GM08714 (cell line): Measurements from ENCODE around the gene SRSF9.
A peak's percentile ranks its signal among the peaks of the same experiment; 100 is the strongest.
"Not testable (repeated sequence)": the region's sequence is repeated elsewhere in the genome, so short reads cannot be mapped to it uniquely, and the experiment has no call there.

Experiments
- H3K4me3 ChIP-seq: fragments of 200-500 bp; sonication (Bioruptor generic); 2 replicates; pipeline ENCODE4 v1.5.1; 2014; ENCODE audit warnings: mild to moderate bottlenecking, low read length, inconsistent platforms
- ZNF274 ChIP-seq: IDR thresholded peaks from 2 replicates; pipeline ENCODE4 v1.6.1; 2012; ENCODE audit warnings: mild to moderate bottlenecking, low read depth, low read length

SRSF9 gene

GRCh38 chr12:120468821-120469449, 613 bp downstream of the SRSF9 start:
- peak overlapping the region; percentile 77 for H3K4me3 ChIP-seq
- no peak for TF ChIP-seq ZNF274

DNA sequence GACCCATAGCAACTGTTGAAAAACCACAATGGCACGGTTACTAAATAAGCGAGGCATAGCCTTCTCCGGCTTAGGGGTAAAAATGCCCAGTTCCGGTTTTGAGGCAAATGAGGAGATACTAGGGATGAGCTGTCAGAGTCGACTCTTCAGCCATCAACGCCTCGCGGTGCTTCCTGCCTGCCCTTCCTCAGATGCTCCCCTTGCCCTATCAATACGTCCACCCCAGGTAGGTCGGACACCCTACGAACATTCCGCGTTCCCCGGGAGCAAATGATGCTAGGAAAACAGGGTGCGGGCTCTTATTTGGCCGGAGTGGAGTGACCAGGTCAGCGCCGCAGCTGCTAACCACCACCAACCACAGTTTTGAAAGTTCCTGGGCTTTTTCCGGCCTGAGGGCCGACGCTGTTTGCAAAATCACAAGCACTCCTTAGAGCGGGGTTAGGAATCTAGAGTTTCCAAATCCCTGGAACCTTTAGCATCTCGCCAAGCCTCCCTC, 1.2 kb downstream of the SRSF9 start:
- no peak for TF ChIP-seq ZNF274
- peak overlapping the region; percentile 77 for H3K4me3 ChIP-seq

DNA sequence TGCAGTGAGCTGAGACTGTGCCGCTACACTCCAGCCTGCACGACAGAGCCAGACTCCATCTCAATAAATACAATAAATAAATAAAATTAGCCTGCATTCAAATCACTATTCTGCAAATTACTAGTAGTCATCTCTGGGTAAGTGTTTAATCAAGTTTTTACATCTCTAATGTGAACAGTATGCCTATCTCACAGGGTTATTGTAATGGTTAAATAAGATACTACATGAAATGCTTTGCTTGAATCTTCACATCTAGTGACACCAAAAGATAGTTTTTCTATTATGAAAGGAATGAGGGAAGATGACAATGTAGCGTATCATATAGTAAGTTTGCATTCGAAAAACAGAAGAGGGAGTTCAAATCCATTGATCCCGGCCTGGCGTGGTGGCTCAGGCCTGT, 2.1 kb downstream of the SRSF9 start:
- no peak overlapping the region; the same call in 1 of the 2 replicates for H3K4me3 ChIP-seq
- TF ChIP-seq ZNF274, result no peak

- TF ChIP-seq ZNF274, result no peak
- H3K4me3 ChIP-seq, result no peak overlapping the region
Measured at GRCh38 chr12:120466560-120467315, 2.8 kb downstream of the SRSF9 start.

DNA sequence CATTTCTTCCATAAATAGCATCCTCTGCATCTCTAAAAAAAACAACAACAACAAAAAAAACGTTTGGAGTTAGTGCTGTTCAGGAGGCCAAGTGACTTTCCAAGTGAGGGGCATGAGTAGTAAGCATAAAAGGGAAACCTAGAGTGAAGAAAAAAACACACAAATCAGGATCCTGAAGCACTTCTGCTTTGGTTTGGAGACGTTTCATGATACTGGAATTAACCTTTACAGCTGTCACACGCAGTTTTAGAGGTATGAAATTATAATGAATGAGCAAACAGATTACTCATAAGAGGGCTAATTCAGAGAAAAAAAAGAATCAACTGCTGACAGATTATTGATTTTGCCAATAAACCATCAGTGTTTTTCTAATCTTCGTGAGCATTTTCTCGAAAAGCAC, 3.8 kb downstream of the SRSF9 start:
- no peak overlapping the region for H3K4me3 ChIP-seq
- no peak for TF ChIP-seq ZNF274

DNA sequence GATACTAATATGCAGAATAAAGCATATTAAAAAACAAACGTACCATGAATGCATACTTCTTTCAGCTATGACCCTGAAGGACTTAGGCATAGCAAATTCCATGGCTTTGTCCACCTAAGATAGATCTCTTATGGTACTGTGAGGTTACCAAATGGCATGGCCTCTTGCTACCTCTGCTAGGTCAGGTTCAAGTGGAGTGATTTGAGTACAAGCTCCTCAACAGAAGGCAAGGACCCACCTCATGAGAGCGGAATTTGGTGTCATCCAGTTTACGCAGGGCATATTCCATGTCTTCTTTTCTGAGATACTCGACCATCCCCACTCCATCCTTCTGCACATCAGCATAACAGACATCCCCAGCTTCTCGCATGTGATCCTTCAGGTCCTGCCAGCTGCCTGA, 5.8 kb downstream of the SRSF9 start:
- TF ChIP-seq ZNF274, result no peak

GRCh38 chr12:120462099-120462640, 7.4 kb downstream of the SRSF9 start:
- H3K4me3 ChIP-seq, result no peak overlapping the region
- no peak for TF ChIP-seq ZNF274

More for the DNA sequence above, 5.8 kb downstream of the SRSF9 start:
- H3K4me3 ChIP-seq, result no peak overlapping the region

DNA sequence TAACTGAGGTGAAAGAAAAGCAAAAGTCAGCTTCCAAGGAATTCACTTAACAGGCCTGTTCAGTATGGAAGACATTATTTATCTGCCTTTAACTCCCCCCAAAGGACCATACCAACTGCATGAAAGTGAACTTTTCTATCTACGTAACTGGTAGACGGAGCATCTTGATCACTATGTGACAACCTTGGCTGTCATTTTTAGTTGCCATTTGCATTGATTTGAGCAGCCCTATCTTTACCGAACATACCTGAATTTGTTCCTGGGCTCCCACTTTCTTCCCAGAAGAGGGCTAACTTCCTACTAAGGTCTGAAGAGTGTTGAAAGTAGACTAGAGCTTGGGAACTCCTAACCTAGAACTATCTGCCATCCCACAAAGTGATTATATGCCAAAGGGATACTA, 9.4 kb downstream of the SRSF9 start:
- no peak for TF ChIP-seq ZNF274
- H3K4me3 ChIP-seq, result no peak overlapping the region

- H3K4me3 ChIP-seq, result no peak overlapping the region
- TF ChIP-seq ZNF274, result no peak
Measured at GRCh38 chr12:120457133-120457532, 12.4 kb downstream of the SRSF9 start.

DNA sequence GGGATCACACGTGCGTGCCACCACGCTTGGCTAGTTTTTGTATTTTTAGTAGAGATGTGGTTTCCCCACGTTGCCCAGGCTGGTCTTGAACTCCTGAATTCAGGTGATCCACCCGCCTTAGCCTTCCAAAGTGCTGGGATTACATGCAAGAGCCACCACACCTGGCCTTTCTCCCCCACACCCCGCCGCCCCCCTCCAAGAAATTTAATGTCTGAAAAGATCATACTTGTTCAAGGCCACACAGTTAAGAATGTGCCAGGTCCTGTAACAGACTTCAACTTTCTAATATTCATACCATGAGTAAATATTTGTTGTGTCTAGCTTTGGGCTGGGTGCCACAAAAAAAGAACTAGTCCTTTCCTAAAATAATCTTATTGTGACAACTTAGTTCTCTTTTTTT, 14.2 kb downstream of the SRSF9 start:
- TF ChIP-seq ZNF274, result no peak
- no peak overlapping the region for H3K4me3 ChIP-seq

DNA sequence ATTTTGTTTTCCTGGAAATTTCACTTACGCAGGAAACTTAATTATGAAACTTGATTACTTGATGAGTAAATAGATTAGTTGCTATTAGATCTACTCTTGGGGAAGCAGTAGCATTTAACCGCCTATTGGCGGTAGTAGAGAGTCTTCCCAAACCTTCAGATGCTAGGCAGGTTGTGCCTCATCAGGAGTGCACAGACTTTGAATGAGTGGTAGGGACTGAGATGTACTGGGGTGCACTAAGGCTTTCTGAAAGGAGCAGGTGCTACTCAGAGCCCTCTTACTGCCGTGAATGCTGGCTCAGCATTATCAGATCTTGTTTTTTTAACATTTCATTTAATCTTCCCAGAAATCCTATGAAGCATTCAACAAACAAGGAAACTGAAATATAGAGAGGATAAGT, 15.6 kb downstream of the SRSF9 start:
- TF ChIP-seq ZNF274, result no peak
- no peak overlapping the region for H3K4me3 ChIP-seq

DNA sequence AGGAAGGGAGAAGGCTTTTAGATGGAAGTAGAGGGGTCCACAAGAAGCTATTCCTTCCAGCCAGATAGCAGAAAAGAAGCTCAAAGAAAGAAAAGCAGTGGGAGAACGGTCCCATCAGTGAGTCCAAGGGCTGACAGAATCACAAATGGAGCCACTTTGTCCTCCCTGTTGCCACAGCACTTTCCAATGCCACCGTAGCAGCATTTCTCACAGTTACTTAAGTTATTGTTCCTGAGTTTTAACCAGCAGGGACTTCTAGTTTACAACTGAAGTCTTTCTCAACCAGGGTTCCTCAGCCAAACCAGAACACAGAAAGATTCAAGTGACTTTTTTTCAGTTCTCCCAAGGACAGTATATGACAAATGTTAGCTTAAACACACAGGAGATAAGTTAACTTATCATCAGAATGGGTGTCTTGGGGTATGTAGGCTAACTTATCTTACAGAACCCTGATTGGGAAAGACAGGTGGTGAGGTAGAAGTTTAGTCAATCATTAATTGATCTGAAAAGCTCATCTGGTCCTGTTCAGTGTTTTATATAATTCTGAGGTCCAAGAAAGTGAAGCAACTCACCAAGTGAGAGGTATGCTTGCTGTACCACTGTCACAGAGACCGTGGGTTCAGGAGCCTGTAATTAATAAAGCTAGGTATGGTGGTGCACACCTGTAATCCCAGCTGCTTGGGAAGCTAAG, 16.3 kb downstream of the SRSF9 start:
- H3K4me3 ChIP-seq, result no peak overlapping the region
- no peak for TF ChIP-seq ZNF274

DNA sequence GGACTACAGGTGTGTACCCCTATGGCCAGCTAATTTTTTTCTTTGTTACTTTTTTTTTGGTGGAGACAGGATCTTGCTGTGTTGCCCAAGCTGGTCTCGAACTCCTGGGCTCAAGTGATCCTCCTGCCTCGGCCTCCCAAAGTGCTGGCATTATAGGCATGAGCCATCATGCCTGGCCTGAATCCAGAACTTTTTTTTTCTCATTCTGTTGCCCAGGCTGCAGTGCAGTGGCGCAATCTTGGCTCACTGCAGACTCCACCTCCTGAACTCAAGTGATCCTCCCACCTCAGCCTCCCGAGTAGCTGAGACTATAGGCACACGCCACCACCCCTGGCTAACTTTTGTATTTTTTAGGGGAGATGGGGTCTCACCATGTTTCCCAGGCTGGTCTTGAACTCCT, 17.0 kb downstream of the SRSF9 start:
- not testable (repeated sequence) for H3K4me3 ChIP-seq

- H3K4me3 ChIP-seq, result no peak overlapping the region
- no peak for TF ChIP-seq ZNF274
Measured at GRCh38 chr12:120447992-120448391, 21.6 kb downstream of the SRSF9 start.

DNA sequence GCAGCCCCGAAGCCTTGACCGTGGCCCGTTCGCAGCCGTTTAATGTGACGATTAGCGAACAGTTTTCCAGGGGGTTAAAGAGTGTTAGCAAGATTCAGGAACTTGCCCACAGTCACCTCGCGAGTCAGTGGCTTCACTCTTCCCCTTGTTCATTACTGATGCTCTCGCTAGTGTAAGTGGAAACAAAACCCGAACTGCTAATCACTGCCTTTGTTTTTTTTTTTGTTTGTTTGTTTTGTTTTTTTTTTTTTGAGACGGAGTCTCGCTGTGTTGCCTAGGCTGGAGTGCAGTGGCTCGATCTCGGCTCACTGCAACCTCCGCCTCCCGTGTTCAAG, 22.7 kb downstream of the SRSF9 start:
- H3K4me3 ChIP-seq, result peak overlapping the region; percentile 92
